Psoas muscle (tissue), 8 donors: ENCODE results near the gene PKD1L1. TPM values are rescaled to one million over a fixed set of nuclear protein-coding genes. Genes with fewer than 3 reads are reported as not detected.

Experiments used
- ATAC-seq, 4 donors: fragments of 200-7000 bp; cut with Tn5 transposase; one replicate each; pipeline ENCODE4 v1.9.1; 2020; ENCODE audit warnings: moderate library complexity in 3 of 4, mild to moderate bottlenecking in 2 of 4
- DNase-seq, 2 donors: peaks; one replicate each; pipeline ENCODE4 v3.0.0-alpha.2; 2020
- H3K27ac ChIP-seq: fragments of 200-600 bp; one replicate; pipeline ENCODE4 v1.8.0; 2022
- H3K27me3 ChIP-seq, 3 donors: fragments of 200-600 bp in 1 of 3; one replicate each; pipeline versions ENCODE4 v1.6.1 to v1.8.0; 2013 to 2022; ENCODE audit warnings: low read length in 2 of 3, mild to moderate bottlenecking in 2 of 3, moderate library complexity in 1 of 3; ENCODE audit not compliant: insufficient read depth in 3 of 3
- H3K36me3 ChIP-seq, 2 donors: fragments of 200-600 bp in 1 of 2; one replicate each; pipeline versions ENCODE4 v1.6.1 to v1.8.0; 2013 to 2022; ENCODE audit warnings: low read depth in 1 of 2, mild to moderate bottlenecking in 1 of 2, moderate library complexity in 1 of 2; ENCODE audit not compliant: insufficient read depth in 1 of 2
- H3K4me1 ChIP-seq: fragments of 200-600 bp; one replicate; pipeline ENCODE4 v1.8.0; 2022
- H3K4me3 ChIP-seq: fragments of 200-600 bp; one replicate; pipeline ENCODE4 v1.8.0; 2022; ENCODE audit warnings: mild to moderate bottlenecking
- H3K9me3 ChIP-seq: fragments of 200-600 bp; one replicate; pipeline ENCODE4 v1.8.0; 2022
- CTCF ChIP-seq: fragments of 200-600 bp; IDR thresholded peaks from one replicate; pipeline ENCODE4 v1.8.0; 2022; ENCODE audit warnings: antibody characterized with exemption
- WGBS, 3 donors: extraction: QIAGEN DNeasy Blood & Tissue Kit; methylation state at CpG; one replicate each; pipeline versions ENCODE4 v1.1.6 to v1.1.7; 2013; 5-methylcytosine and 5-hydroxymethylcytosine counted together
- intact Hi-C, 2 donors: fragments of 100-400 bp; cut with DNase I; formaldehyde crosslinking; loops; one replicate each; pipeline versions ENCODE4 v1.11.0 to v1.14.2; 2022
- polyA plus RNA-seq, 3 donors: library from polyadenylated mRNA; stranded (reverse); fragments of 200-250 nt; gene quantifications; one replicate each; pipeline ENCODE4 v1.2.3, GENCODE V29; 2013
- total RNA-seq, 4 donors: library from RNA; stranded (reverse); fragmentation: NEBNext Ultra II Directional in 2 of 4; extraction: Animal tissue kit (Norgen Biotek cat#: 25700) in 2 of 4; gene quantifications; one replicate each; pipeline versions ENCODE4 v1.2.1 to v1.2.4, GENCODE V29; 2021 to 2023
- donor health status: healthy with polysubstance abuse.
- donor health status: DM: no; HTN: no; CAD: no; lungs with moderate emphysema.
- donor health status: Bipolar disorder and iron deficiency.
- donor health status: healthy.
- donor health status: DM: yes; HTN: yes; CAD: no.
- donor health status: DM: no; HTN: no; CAD: no.
- donor health status: DM: no; HTN: no; CAD: no.
- donor health status: DM: yes; HTN: yes; CAD: no.

The PKD1L1 gene
- total and polyA plus RNA-seq, 7 donors: 0.56 to 1.4 (median 0.79) TPM

GRCh38 chr7:47937065-47937687 lies 11.1 kb downstream of the PKD1L1 start:
- H3K9me3 ChIP-seq: no peaks in the 10 kb centered on the region
- DNase-seq: no peak
- intact Hi-C loops: no loop called here
- 76 to 79% (median 79%) methylated on average over 15 to 17 of the region's 17 CpGs for WGBS, 3 donors
- H3K4me3 ChIP-seq: no peak overlapping the region
- H3K4me1 ChIP-seq: no peaks in the 10 kb centered on the region
- ATAC-seq: no peak
- H3K36me3 ChIP-seq: peaks cover 0 to 21% of the 10 kb centered on the region in 2 donors
- TF ChIP-seq CTCF: no peak
- no peaks in the 10 kb centered on the region for H3K27me3 ChIP-seq
- H3K27ac ChIP-seq: no peak overlapping the region

GRCh38 chr7:47936323-47936722 lies 11.9 kb downstream of the PKD1L1 start:
- Histone ChIP-seq H3K9me3 (no peaks in the 10 kb centered on the region), H3K27ac (no peak overlapping the region), H3K4me1 (no peaks in the 10 kb centered on the region), H3K27me3 (no peaks in the 10 kb centered on the region), H3K36me3 (peaks cover 0 to 21% of the 10 kb centered on the region in 2 donors), H3K4me3 (no peak overlapping the region)
- TF ChIP-seq CTCF: no peak
- WGBS, 3 donors: 84 to 92% (median 86%) methylated on average over 4 of the region's 4 CpGs
- DNase-seq (no peak), ATAC-seq (no peak)
- intact Hi-C loops: no loop called here

GRCh38 chr7:47935336-47935735 lies 12.9 kb downstream of the PKD1L1 start:
- ATAC-seq (no peak), DNase-seq (no peak)
- 86 to 93% (median 90%) methylated on average over 10 of the region's 10 CpGs for WGBS, 3 donors
- intact Hi-C loops: no loop called here
- Histone ChIP-seq H3K27ac (no peak overlapping the region), H3K36me3 (peaks cover 0 to 21% of the 10 kb centered on the region in 2 donors), H3K4me3 (no peak overlapping the region), H3K27me3 (no peaks in the 10 kb centered on the region), H3K4me1 (no peaks in the 10 kb centered on the region), H3K9me3 (no peaks in the 10 kb centered on the region)
- no peak for TF ChIP-seq CTCF

- Histone ChIP-seq H3K9me3 (no peaks in the 10 kb centered on the region), H3K27me3 (no peaks in the 10 kb centered on the region), H3K36me3 (peaks cover 0 to 18% of the 10 kb centered on the region in 2 donors), H3K4me1 (no peaks in the 10 kb centered on the region), H3K4me3 (no peak overlapping the region), H3K27ac (no peak overlapping the region)
- no peak for TF ChIP-seq CTCF
- ATAC-seq (no peak), DNase-seq (no peak)
- 87 to 91% (median 89%) methylated on average over 6 of the region's 6 CpGs for WGBS, 3 donors
- intact Hi-C loops: no loop called here
Measured at GRCh38 chr7:47934831-47935230, 13.4 kb downstream of the PKD1L1 start.

DNA sequence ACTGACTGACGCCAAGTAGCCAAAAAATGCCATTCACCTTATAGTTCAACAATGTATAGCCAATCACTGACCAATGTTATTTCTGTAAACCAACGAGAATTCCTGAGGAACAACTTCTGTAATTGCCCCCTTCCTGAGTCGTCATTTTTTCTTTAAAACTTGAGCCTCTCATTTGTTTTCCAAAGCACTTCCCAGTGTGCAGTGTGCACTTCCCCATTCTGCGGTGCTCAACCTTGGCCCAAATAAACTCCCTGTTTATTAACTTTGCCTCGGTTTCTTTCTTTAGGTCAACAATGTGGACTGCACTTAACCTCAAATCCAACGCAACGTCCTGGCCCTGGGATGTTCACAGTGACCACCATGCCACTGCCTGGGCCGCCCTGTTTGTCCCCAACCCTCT lies 15.1 kb downstream of the PKD1L1 start:
- Histone ChIP-seq H3K4me1 (no peaks in the 10 kb centered on the region), H3K36me3 (peaks cover 0 to 22% of the 10 kb centered on the region in 2 donors), H3K9me3 (no peaks in the 10 kb centered on the region), H3K4me3 (no peak overlapping the region), H3K27ac (no peak overlapping the region), H3K27me3 (no peaks in the 10 kb centered on the region)
- WGBS, 3 donors: 87 to 94% (median 89%) methylated on average over 8 of the region's 8 CpGs
- intact Hi-C loops: no loop called here
- DNase-seq (no peak), ATAC-seq (no peak)
- no peak for TF ChIP-seq CTCF
